HepG2 (cell line): ENCODE data around the gene DDC. TPM values are rescaled to one million over a fixed set of nuclear protein-coding genes. Genes with fewer than 3 reads are reported as not detected.
A peak's percentile ranks its signal among the peaks of the same experiment; 100 is the strongest.

ENCODE experiments used
- BATF2 ChIP-seq: sonication (generic); formaldehyde crosslinking; IDR thresholded peaks from 2 replicates; pipeline ENCODE4 v1.8.0; 2022; ENCODE audit warnings: mild to moderate bottlenecking, missing genetic modification reagents, moderate library complexity
- CEBPG ChIP-seq: IDR thresholded peaks from 2 replicates; pipeline ENCODE4 v1.6.1; 2016
- CSRNP2 ChIP-seq: sonication (generic); formaldehyde crosslinking; conservative IDR thresholded peaks from 2 replicates; pipeline ENCODE4 v1.8.0; 2022; ENCODE audit warnings: low read depth, missing genetic modification reagents
- EHMT2 ChIP-seq: fragments of 200-600 bp; sonication (generic); IDR thresholded peaks from 2 replicates; pipeline ENCODE4 v1.7.0; 2017; ENCODE audit warnings: antibody characterized with exemption, low read depth, low read length, borderline replicate concordance
- KDM3A ChIP-seq: IDR thresholded peaks from 2 replicates; pipeline ENCODE4 v1.6.1; 2018; ENCODE audit warnings: low read depth, missing compliant biosample characterization
- MAFK ChIP-seq, 2 experiments: IDR thresholded peaks in 1 of 2; conservative IDR thresholded peaks in 1 of 2; 2 replicates each; pipeline ENCODE4 v1.6.1; 2011; ENCODE audit warnings: improper control_type of control experiment in 2 of 2, low read length in 2 of 2
- MYC ChIP-seq: sonication (generic); formaldehyde crosslinking; IDR thresholded peaks from 2 replicates; pipeline ENCODE4 v1.9.0; 2021; ENCODE audit warnings: missing genetic modification reagents, borderline replicate concordance
- NFYB ChIP-seq: sonication (generic); formaldehyde crosslinking; IDR thresholded peaks from 2 replicates; pipeline ENCODE4 v1.4.0; 2020; ENCODE audit warnings: missing genetic modification reagents
- PCBP1 ChIP-seq: fragments of 200-400 bp; formaldehyde crosslinking; IDR thresholded peaks from 2 replicates; pipeline ENCODE4 v1.6.1; 2017; ENCODE audit warnings: mild to moderate bottlenecking, low read depth, low read length, borderline replicate concordance
- PRPF4 ChIP-seq: fragments of 200-400 bp; formaldehyde crosslinking; IDR thresholded peaks from 2 replicates; pipeline ENCODE4 v1.6.1; 2016; ENCODE audit warnings: low read length, low read depth; ENCODE audit not compliant: poor library complexity, severe bottlenecking
- SNAPC2 ChIP-seq: sonication (generic); formaldehyde crosslinking; IDR thresholded peaks from 2 replicates; pipeline ENCODE4 v1.8.1; 2022; ENCODE audit warnings: mild to moderate bottlenecking, missing genetic modification reagents
- SOX5 ChIP-seq: IDR thresholded peaks from 2 replicates; pipeline ENCODE4 v1.6.1; 2016; ENCODE audit warnings: borderline replicate concordance
- SP2 ChIP-seq: sonication (generic); formaldehyde crosslinking; IDR thresholded peaks from 2 replicates; pipeline ENCODE4 v1.5.1; 2020; ENCODE audit warnings: mild to moderate bottlenecking, missing genetic modification reagents
- TSC22D2 ChIP-seq: sonication (generic); formaldehyde crosslinking; IDR thresholded peaks from 2 replicates; pipeline ENCODE4 v1.5.1; 2020; ENCODE audit warnings: missing genetic modification reagents, mild to moderate bottlenecking, borderline replicate concordance
- ZBED4 ChIP-seq: sonication (generic); formaldehyde crosslinking; IDR thresholded peaks from 2 replicates; pipeline ENCODE4 v1.4.0; 2020; ENCODE audit warnings: missing genetic modification reagents, borderline replicate concordance
- ZFX ChIP-seq: sonication (generic); formaldehyde crosslinking; IDR thresholded peaks from 2 replicates; pipeline ENCODE4 v1.4.0; 2020; ENCODE audit warnings: mild to moderate bottlenecking, low read depth, missing genetic modification reagents, moderate library complexity
- ZKSCAN5 ChIP-seq: sonication (generic); formaldehyde crosslinking; IDR thresholded peaks from 2 replicates; pipeline ENCODE4 v1.5.1; 2020; ENCODE audit warnings: mild to moderate bottlenecking, missing genetic modification reagents
- ZNF17 ChIP-seq: sonication (generic); formaldehyde crosslinking; IDR thresholded peaks from 2 replicates; pipeline ENCODE4 v1.5.0; 2020; ENCODE audit warnings: mild to moderate bottlenecking, missing genetic modification reagents
- ZNF547 ChIP-seq: sonication (generic); formaldehyde crosslinking; IDR thresholded peaks from 2 replicates; pipeline ENCODE4 v1.5.1; 2020; ENCODE audit warnings: mild to moderate bottlenecking, missing genetic modification reagents
- ZNF572 ChIP-seq: sonication (generic); formaldehyde crosslinking; IDR thresholded peaks from 2 replicates; pipeline ENCODE4 v1.5.1; 2020; ENCODE audit warnings: mild to moderate bottlenecking, missing genetic modification reagents
- ZSCAN20 ChIP-seq: sonication (generic); formaldehyde crosslinking; IDR thresholded peaks from 2 replicates; pipeline ENCODE4 v1.4.0; 2020; ENCODE audit warnings: missing genetic modification reagents, mild to moderate bottlenecking, borderline replicate concordance
- ZSCAN22 ChIP-seq: sonication (generic); formaldehyde crosslinking; IDR thresholded peaks from 2 replicates; pipeline ENCODE4 v1.4.0; 2020; ENCODE audit warnings: mild to moderate bottlenecking, missing genetic modification reagents
- ZSCAN30 ChIP-seq: sonication (generic); formaldehyde crosslinking; IDR thresholded peaks from 2 replicates; pipeline ENCODE4 v1.5.0; 2020; ENCODE audit warnings: mild to moderate bottlenecking, missing genetic modification reagents
- ZSCAN9 ChIP-seq: IDR thresholded peaks from 2 replicates; pipeline ENCODE4 v1.6.1; 2016; ENCODE audit warnings: borderline replicate concordance
- polyA plus RNA-seq, 8 experiments: library from polyadenylated mRNA; depleted of rRNA in 3 of 8; stranded (reverse) in 7 of 8; unstranded in 1 of 8; fragments of >200 nt; fragmentation: Illumina TruSeq in 4 of 8; extraction: Trizol in 4 of 8; gene quantifications; 2 replicates each; pipeline versions ENCODE4 v1.2.1 to v1.2.3, GENCODE V29; 2011 to 2016; ENCODE audit warnings: low read depth in 4 of 8, missing spikeins in 1 of 8, mixed read lengths in 1 of 8; ENCODE audit not compliant: insufficient read depth in 1 of 8
- total RNA-seq, 5 experiments: library from RNA; depleted of rRNA; stranded (reverse); fragments of >200 nt; fragmentation: Illumina TruSeq; extraction: Trizol; gene quantifications; 2 replicates each; pipeline ENCODE4 v1.2.3, GENCODE V29; 2016; ENCODE audit warnings: low read depth in 1 of 5

Gene DDC
- total and polyA plus RNA-seq, 2 of the 13 experiments (the other 11 are each of a cell fraction or from before 2014, with no cell fraction given) = 11.7 to 93.3 TPM

GRCh38 chr7:50449881-50450589 is 115.2 kb downstream of the DDC start, which contains the start of gene FIGNL1 (continued):
- TF ChIP-seq NFYB (CRISPR knock-in tag) (no peak), ZSCAN30 (CRISPR knock-in tag) (no peak), ZNF17 (CRISPR knock-in tag) (no peak), SP2 (no peak), SOX5 (CRISPR knock-in tag) (no peak), ZSCAN22 (CRISPR knock-in tag) (peak; percentile 92), MYC (CRISPR knock-in tag) (peak; percentile 71; the same call in 1 of the 2 replicates), SNAPC2 (CRISPR knock-in tag) (no peak), ZNF572 (CRISPR knock-in tag) (no peak), ZKSCAN5 (CRISPR knock-in tag) (0 out of 2 replicates have a peak, but pooled peaks have one; percentile 18), KDM3A (0 out of 2 replicates have a peak, but pooled peaks have one; percentile 25), ZFX (CRISPR knock-in tag) (peak; percentile 96), CEBPG (CRISPR knock-in tag) (peak; percentile 25), ZSCAN9 (peak; percentile 35; the same call in 1 of the 2 replicates), CSRNP2 (CRISPR knock-in tag) (no peak), ZSCAN20 (CRISPR knock-in tag) (no peak), ZNF547 (CRISPR knock-in tag) (peak; percentile 96), MAFK (conservative IDR thresholded peaks at IDR 0.05 in 1 of 2, IDR thresholded peaks at IDR 0.05 in 1 of 2; ENCODE audit: low read length in 2 of 2) (no peak), EHMT2 (no peak), BATF2 (no peak), PCBP1 (no peak), ZBED4 (CRISPR knock-in tag) (no peak), PRPF4 (no peak), TSC22D2 (CRISPR knock-in tag) (0 out of 2 replicates have a peak, but pooled peaks have one; percentile 43)
